Amygdala (tissue), 56 donors: ENCODE results near the gene ZNF385B.
"Not testable (repeated sequence)": the region's sequence is repeated elsewhere in the genome, so short reads cannot be mapped to it uniquely, and the experiment has no call there.

Experiments
- DNase-seq, 56 donors: peaks; one replicate each; lab custom pipeline; 2025; lab: John Stamatoyannopoulos, UW

Gene ZNF385B

GRCh38 chr2:179861416-179862067, at the start of gene ZNF385B:
Gene ZNF385B (minus strand): TSS chr2:179861612.
- peak in 8 of 56 donors; percentile 3 to 44 (median 8) for DNase-seq

- DNase-seq: no peak
These were observed 49.3 kb upstream of the ZNF385B start for GRCh38 chr2:179910735-179911113.

- peak in 3 of 56 donors; percentile 1 to 8 (median 2) for DNase-seq
These were observed 48.7 kb upstream of the ZNF385B start for GRCh38 chr2:179909845-179910734.

- DNase-seq: no peak
These were observed 39.2 kb upstream of the ZNF385B start for GRCh38 chr2:179900655-179901054.

GRCh38 chr2:179899666-179900065, 38.3 kb upstream of the ZNF385B start:
- DNase-seq: no peak

GRCh38 chr2:179898873-179899272, 37.5 kb upstream of the ZNF385B start:
- no peak for DNase-seq

GRCh38 chr2:179893616-179894015, 32.2 kb upstream of the ZNF385B start:
- DNase-seq: no peak

GRCh38 chr2:179891237-179891636, 29.8 kb upstream of the ZNF385B start:
- DNase-seq: no peak

GRCh38 chr2:179890666-179891065, 29.3 kb upstream of the ZNF385B start:
- DNase-seq: no peak

- not testable (repeated sequence) for DNase-seq
These were observed 27.2 kb upstream of the ZNF385B start for GRCh38 chr2:179888642-179889041.

GRCh38 chr2:179884193-179884592, 22.8 kb upstream of the ZNF385B start:
- DNase-seq: no peak

GRCh38 chr2:179882851-179883806, 21.7 kb upstream of the ZNF385B start:
- DNase-seq: no peak

- no peak for DNase-seq
These were observed 16.4 kb upstream of the ZNF385B start for GRCh38 chr2:179877601-179878364.

- DNase-seq: no peak
These were observed 14.9 kb upstream of the ZNF385B start for GRCh38 chr2:179876266-179876665.

GRCh38 chr2:179875864-179876263, 14.5 kb upstream of the ZNF385B start:
- no peak for DNase-seq

GRCh38 chr2:179862898-179863458, 1.6 kb upstream of the ZNF385B start:
- DNase-seq: no peak

- peak in 2 of 56 donors; percentile 25 to 27 for DNase-seq
These were observed 391 bp downstream of the ZNF385B start for GRCh38 chr2:179861027-179861415.

- peak in 2 of 56 donors; percentile 10 to 27 for DNase-seq
These were observed 971 bp downstream of the ZNF385B start for GRCh38 chr2:179860255-179861026.

- DNase-seq: no peak
These were observed 1.9 kb downstream of the ZNF385B start for GRCh38 chr2:179859523-179859922.
